Natural killer cell (primary cell): ENCODE measurements around the gene WSB1. TPM values are rescaled to one million over a fixed set of nuclear protein-coding genes. Genes with fewer than 3 reads are reported as not detected.

Source experiments
- ATAC-seq, 3 donors: fragments of 150-1000 bp in 2 of 3; fragments of 200-7000 bp in 1 of 3; cut with Tn5 transposase; 1 replicate in 1 of 3; 2 replicates in 2 of 3; pipeline ENCODE4 v1.10.0; 2021; ENCODE audit warnings: mild to moderate bottlenecking in 2 of 3, moderate library complexity in 2 of 3
- DNase-seq, 2 donors: peaks; one replicate each; pipeline versions ENCODE4 v3.0.0 to v3.0.0-alpha.2; 2013 to 2021; ENCODE audit warnings: mixed read lengths in 1 of 2
- H3K27ac ChIP-seq: one replicate; pipeline ENCODE4 v1.5.1; 2013; ENCODE audit warnings: mild to moderate bottlenecking, low read length
- H3K27me3 ChIP-seq: one replicate; pipeline ENCODE4 v1.6.1; 2013; ENCODE audit warnings: low read length; ENCODE audit not compliant: control insufficient read depth, insufficient read depth
- H3K36me3 ChIP-seq: one replicate; pipeline ENCODE4 v1.6.1; 2013; ENCODE audit warnings: low read length; ENCODE audit not compliant: control insufficient read depth, insufficient read depth
- H3K4me1 ChIP-seq: one replicate; pipeline ENCODE4 v1.6.1; 2013; ENCODE audit warnings: low read length; ENCODE audit not compliant: control insufficient read depth, insufficient read depth
- H3K4me3 ChIP-seq: one replicate; pipeline ENCODE4 v1.5.1; 2013; ENCODE audit warnings: low read length
- H3K9me3 ChIP-seq: one replicate; pipeline ENCODE4 v1.6.1; 2013; ENCODE audit warnings: low read length; ENCODE audit not compliant: control insufficient read depth, insufficient read depth
- H3K27ac Mint-ChIP-seq, 2 donors: one replicate each; pipeline ENCODE4 v1.8.0; 2022; ENCODE audit warnings: mild to moderate bottlenecking in 2 of 2, mixed read lengths in 2 of 2, moderate library complexity in 1 of 2
- H3K27me3 Mint-ChIP-seq, 2 donors: one replicate each; pipeline ENCODE4 v1.8.0; 2022; ENCODE audit warnings: low read depth in 2 of 2, mixed read lengths in 2 of 2
- H3K36me3 Mint-ChIP-seq: one replicate; pipeline ENCODE4 v1.8.0; 2022; ENCODE audit warnings: mixed read lengths
- H3K4me1 Mint-ChIP-seq, 2 donors: one replicate each; pipeline ENCODE4 v1.8.0; 2022; ENCODE audit warnings: mixed read lengths in 2 of 2
- H3K4me3 Mint-ChIP-seq: one replicate; pipeline ENCODE4 v1.8.0; 2022; ENCODE audit warnings: mild to moderate bottlenecking, moderate library complexity, mixed read lengths
- H3K9me3 Mint-ChIP-seq, 2 donors: one replicate each; pipeline ENCODE4 v1.8.0; 2022; ENCODE audit warnings: mixed read lengths in 2 of 2
- WGBS: methylation state at CpG from one replicate; pipeline ENCODE4 v1.1.7; 2013; ENCODE audit warnings: missing lambda C conversion rate; ENCODE audit not compliant: insufficient coverage; 5-methylcytosine and 5-hydroxymethylcytosine counted together
- intact Hi-C: fragments of 100-400 bp; cut with micrococcal nuclease; formaldehyde crosslinking; loops from one replicate; pipeline ENCODE4 v1.14.2; 2022
- total RNA-seq, 4 donors: library from RNA; stranded (reverse); fragments of 120-200 nt in 1 of 4; gene quantifications; one replicate each; pipeline versions ENCODE4 v1.2.3 to v1.2.4, GENCODE V29; 2013 to 2022
- TF ChIP-seq, protein P1 (sequence below): fragments of 200-600 bp; IDR thresholded peaks from one replicate; pipeline ENCODE4 v1.8.0; 2022; ENCODE audit warnings: antibody characterized with exemption

WSB1 gene
- total RNA-seq, 3 donors from 2014 or later (not counting 1 experiment from before 2014, with no cell fraction given) = 124 to 205 (median 187) TPM

DNA sequence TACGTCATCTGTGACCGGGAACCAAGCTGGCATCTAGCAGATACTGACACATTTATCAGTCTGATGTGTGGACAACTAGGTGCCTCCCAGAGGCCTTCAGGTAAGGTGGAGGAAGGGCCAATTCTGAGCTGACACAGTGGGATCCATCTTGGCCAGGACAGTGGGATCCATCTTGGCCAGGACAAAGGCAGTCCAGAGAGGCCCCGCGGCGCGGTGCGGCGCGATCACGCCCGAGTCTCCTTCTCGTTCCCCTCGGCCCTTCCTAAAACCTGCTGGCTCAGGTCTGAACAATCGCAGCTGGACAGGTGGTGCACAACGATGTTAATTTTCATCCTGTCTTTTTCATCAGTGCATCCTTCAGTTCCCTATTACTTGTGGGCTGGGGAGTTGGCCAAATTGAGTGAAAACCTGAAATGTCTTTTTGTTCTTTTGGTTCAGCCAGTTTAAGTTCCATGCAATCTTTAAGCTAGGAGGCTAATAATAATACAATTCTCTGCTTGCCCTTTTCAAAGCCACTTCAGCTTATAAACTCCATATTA lies 486 bp upstream of the WSB1 start:
- H3K4me1 ChIP-seq = peaks cover 26% of the 10 kb centered on the region
- peaks cover 2% of the 10 kb centered on the region for H3K36me3 ChIP-seq
- DNase-seq (no peak), ATAC-seq (no peak)
- WGBS = 89% methylated on average over 15 of the region's 15 CpGs
- H3K9me3 ChIP-seq = no peaks in the 10 kb centered on the region
- H3K27ac Mint-ChIP-seq = peak overlapping the region; percentile 99
- TF ChIP-seq, protein P1, sequence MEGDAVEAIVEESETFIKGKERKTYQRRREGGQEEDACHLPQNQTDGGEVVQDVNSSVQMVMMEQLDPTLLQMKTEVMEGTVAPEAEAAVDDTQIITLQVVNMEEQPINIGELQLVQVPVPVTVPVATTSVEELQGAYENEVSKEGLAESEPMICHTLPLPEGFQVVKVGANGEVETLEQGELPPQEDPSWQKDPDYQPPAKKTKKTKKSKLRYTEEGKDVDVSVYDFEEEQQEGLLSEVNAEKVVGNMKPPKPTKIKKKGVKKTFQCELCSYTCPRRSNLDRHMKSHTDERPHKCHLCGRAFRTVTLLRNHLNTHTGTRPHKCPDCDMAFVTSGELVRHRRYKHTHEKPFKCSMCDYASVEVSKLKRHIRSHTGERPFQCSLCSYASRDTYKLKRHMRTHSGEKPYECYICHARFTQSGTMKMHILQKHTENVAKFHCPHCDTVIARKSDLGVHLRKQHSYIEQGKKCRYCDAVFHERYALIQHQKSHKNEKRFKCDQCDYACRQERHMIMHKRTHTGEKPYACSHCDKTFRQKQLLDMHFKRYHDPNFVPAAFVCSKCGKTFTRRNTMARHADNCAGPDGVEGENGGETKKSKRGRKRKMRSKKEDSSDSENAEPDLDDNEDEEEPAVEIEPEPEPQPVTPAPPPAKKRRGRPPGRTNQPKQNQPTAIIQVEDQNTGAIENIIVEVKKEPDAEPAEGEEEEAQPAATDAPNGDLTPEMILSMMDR = no peak
- peak overlapping the region; percentile 98 for H3K27ac ChIP-seq
- H3K4me3 ChIP-seq = peak overlapping the region; percentile 72
- H3K4me3 Mint-ChIP-seq = peak overlapping the region; percentile 99
- H3K9me3 Mint-ChIP-seq = no peaks in the 10 kb centered on the region
- no peaks in the 10 kb centered on the region for H3K27me3 ChIP-seq
- intact Hi-C loops = no loop called here
- H3K27me3 Mint-ChIP-seq = no peaks in the 10 kb centered on the region
- H3K4me1 Mint-ChIP-seq = peaks cover 43 to 57% of the 10 kb centered on the region in 2 donors
- no peaks in the 10 kb centered on the region for H3K36me3 Mint-ChIP-seq

- peak; percentile 32 to 80 for DNase-seq
- H3K9me3 Mint-ChIP-seq = no peaks in the 10 kb centered on the region
- ATAC-seq = peak; percentile 44 to 52 (median 51)
- Histone ChIP-seq H3K27me3 (no peaks in the 10 kb centered on the region), H3K27ac (peak overlapping the region; percentile 98), H3K36me3 (peaks cover 2% of the 10 kb centered on the region), H3K9me3 (no peaks in the 10 kb centered on the region), H3K4me1 (peaks cover 33% of the 10 kb centered on the region), H3K4me3 (peak overlapping the region; percentile 72)
- peaks cover 49 to 66% of the 10 kb centered on the region in 2 donors for H3K4me1 Mint-ChIP-seq
- 0% methylated on average over 21 of the region's 21 CpGs for WGBS
- H3K4me3 Mint-ChIP-seq = peak overlapping the region; percentile 99
- TF ChIP-seq, protein P1 = no peak
- no peaks in the 10 kb centered on the region for H3K27me3 Mint-ChIP-seq
- H3K27ac Mint-ChIP-seq = peak overlapping the region; percentile 99
- intact Hi-C loops = loop anchor here (1.0 to 2.0 kb wide), 3 partner anchors 37 to 58 kb away; no protein-coding TSS in a partner anchor
- no peaks in the 10 kb centered on the region for H3K36me3 Mint-ChIP-seq
Observed at GRCh38 chr17:27294689-27295630, 1.0 kb downstream of the WSB1 start.

GRCh38 chr17:27295945-27296344 lies 2.0 kb downstream of the WSB1 start:
- Mint-ChIP-seq H3K27me3 (no peaks in the 10 kb centered on the region), H3K4me1 (peaks cover 46 to 58% of the 10 kb centered on the region in 2 donors), H3K9me3 (no peaks in the 10 kb centered on the region), H3K36me3 (no peaks in the 10 kb centered on the region), H3K4me3 (peak overlapping the region; percentile 99), H3K27ac (peak overlapping the region; percentile 99)
- TF ChIP-seq, protein P1 = no peak
- peak in 1 of 2 donors; percentile 14 for DNase-seq
- peak overlapping the region; percentile 98 for H3K27ac ChIP-seq
- no peaks in the 10 kb centered on the region for H3K9me3 ChIP-seq
- peaks cover 33% of the 10 kb centered on the region for H3K4me1 ChIP-seq
- 0% methylated on average over 1 of the region's 10 CpGs for WGBS
- intact Hi-C loops = loop anchor here (2.0 kb wide), 1 partner anchor 53 kb away; no protein-coding TSS in a partner anchor
- peaks cover 2% of the 10 kb centered on the region for H3K36me3 ChIP-seq
- no peaks in the 10 kb centered on the region for H3K27me3 ChIP-seq
- ATAC-seq = no peak
- peak overlapping the region; percentile 72 for H3K4me3 ChIP-seq
